GM03348 (cell line): ENCODE results near the gene PALLD.

ENCODE experiments used
- DNase-seq: peaks from one replicate; pipeline ENCODE4 v3.0.0; 2012; ENCODE audit warnings: low spot score

The PALLD gene

DNA sequence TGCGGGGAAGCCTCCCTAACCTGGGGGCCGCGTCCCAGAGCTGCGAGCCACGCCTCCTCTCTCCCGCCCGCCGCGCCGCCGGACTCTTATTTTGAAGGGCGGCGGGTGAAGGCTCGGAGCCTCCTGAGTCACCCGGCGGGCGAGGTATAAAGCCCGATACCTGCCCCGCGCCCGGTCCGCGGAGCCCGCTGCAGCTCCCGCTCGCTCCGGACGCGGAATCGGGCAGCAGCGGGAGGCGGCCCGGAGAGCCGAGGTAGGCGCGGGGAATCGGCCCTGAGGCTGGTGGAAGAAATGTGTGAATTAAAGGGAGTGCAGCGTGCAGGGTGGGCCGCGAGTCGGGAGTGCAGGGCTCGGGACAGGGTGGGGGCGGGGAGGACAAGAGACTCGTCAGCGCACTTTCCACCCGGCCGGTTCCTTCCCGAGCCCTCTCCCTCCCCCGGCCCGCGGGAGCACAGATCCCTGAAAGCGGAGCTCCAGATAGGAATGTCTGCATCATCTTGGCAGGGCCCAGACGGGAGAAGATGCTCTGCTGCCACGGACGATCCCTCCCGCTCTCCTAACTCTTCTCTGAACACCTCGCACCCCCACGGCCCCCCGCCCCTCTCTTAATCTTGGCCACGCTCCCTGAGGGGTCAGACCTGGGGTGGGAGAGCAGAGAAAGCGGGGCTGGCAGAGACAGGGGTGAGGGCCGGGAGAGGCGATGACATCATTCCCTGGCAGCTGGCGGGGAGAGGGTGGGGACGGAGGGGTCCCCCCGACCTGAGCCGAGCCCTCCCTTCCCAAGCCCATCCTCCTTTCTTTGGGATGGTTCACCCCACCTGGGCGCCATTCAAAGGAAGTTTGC is 335.3 kb downstream of the PALLD start:
- peak; percentile 93 for DNase-seq

DNA sequence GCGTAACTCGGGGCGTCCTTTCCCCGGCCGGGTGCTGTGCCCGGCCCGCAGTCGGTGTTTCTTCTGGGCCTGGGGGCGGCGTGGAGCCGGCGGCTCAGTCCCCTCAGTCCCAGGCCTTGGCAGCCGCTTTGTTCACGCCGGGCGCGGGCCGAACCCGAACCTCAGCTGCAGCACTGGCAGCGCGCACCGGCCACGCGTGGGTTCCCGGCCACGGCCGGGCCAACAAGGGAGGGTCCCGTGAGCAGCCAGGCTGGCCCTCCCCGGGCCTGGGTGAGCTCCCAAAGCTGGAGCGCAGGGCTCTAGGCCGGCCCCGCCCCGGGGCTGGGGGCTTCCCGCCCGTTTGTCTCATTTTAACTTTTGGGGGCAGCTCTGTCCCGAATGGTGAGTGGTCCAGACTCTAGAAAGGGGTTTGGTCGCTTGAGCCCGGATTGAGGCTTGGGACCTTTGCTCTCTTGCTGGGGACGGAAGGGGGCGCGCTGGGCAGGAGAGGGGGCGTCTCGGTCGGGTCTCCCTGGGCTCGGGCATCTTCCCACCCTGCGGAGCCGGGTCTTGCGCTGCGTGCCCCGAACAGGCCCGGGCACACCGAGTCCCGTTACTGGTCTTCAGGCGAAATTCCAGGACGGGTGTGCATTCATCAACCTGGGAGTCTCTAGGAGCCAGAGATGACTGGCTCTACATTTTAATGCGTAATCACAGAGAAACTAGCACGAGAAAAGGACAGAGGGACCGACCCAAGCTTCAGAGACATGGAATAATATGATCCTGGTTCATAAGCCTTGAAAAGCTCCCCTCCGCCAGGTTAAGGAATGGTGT is 336.1 kb downstream of the PALLD start:
- DNase-seq, result peak; percentile 58

- DNase-seq, result no peak
Observed at GRCh38 chr4:168833881-168834280, 337.0 kb downstream of the PALLD start.

GRCh38 chr4:168835880-168836454 is 339.1 kb downstream of the PALLD start:
- no peak for DNase-seq

GRCh38 chr4:168836490-168836889 is 339.6 kb downstream of the PALLD start:
- no peak for DNase-seq

GRCh38 chr4:168837922-168838321 is 341.1 kb downstream of the PALLD start:
- no peak for DNase-seq

- no peak for DNase-seq
Observed at GRCh38 chr4:168839758-168840391, 343.0 kb downstream of the PALLD start.

DNA sequence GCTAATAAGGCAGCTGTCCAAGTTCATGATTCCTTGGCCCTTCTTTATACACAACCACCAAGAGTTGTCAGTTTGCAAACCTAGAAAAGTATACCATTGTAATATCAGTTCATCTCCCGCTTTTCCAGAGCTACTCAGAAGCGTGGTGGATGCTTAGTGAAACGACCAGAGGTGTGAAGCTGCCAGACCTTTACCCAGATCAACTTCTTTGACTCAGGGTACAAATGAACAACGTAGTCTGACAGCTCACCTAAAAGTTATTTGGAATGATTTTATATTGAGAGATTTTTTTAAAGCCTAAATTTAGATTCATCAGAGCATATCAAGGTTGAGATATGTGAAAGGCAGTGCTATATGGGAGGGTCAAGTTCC is 343.5 kb downstream of the PALLD start:
- DNase-seq, result no peak

DNA sequence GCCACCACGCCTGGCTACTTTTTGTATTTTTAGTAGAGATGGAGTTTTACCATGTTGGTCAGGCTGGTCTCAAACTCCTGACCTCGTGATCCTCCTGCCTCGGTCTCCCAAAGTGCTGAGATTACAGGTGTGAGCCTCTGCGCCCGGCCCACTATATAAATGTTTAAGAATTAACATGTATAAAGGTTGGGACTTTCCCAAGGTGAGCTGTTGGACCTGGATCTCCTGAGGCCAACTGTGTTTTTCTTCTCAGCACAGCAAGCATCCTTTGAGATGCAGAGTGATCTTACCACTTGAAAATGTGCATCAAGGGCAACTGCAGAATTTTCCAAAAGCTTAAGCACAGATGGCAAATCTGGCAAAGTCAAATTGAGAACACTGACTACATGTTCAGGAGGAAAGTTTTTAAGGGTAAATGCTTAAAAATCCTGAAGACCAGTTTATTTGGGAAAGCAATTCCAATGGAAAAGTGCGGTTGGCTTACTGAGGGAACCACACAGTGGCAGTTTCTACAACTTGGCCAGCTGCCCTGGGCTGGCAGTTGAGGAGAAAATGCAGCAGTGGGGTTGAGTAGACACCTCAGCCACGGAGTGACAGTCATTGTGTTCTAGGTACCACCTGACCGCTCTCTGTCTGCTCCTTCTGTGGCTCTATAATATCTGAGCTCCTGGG is 344.3 kb downstream of the PALLD start:
- no peak for DNase-seq

DNA sequence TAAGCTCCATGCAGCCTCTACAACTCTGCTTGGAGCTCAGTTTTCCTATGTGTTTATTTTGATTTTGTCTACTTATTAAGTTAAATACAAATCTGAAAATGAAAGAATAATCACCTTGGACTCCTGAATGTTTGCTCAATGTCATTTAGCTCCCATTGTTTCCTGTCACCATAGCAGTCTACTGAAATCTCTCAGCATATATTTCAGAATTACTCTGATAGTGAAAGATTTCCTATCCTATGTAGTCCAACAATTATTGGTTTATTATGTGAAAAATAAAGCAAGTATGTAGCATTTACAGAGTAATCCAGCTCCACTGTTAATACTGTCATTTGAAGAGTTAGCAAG is 344.8 kb downstream of the PALLD start:
- DNase-seq, result no peak

DNA sequence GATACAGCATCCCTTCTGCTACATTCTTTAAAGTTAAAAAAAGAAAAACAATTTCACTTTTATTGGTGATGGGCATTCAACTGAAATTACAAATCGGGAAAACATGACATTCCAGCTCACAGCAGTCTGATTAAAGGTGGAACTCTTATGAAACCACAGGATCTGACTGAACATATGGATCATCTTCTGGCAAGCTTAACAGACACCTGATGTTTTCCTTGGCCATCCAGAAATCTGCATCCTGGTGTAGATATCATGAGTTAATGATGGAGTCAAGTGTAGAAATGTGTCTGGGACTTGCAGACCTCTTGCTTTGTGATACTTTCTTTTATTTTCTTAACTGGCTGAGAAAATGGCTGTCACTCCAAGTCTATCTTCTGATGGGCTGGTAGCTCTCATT is 345.3 kb downstream of the PALLD start:
- DNase-seq, result no peak

DNA sequence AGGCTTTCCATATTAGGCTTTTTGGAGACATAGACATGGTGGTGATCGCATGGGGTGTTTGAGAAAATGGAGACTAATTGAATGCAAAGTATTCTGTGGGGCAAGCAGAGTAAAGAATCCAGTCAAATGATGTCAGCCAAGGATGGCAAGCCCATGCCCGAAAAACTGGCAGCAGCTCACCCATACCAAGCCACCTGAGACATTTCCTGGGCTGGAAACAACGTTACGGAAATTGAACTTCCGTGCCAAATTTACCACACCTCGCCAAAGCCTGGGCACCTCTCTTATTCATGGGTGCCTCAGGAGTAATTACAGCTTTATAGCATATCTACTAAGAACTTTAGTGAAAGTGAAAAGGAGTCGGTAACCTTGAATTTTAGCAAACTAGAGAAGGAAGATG is 346.8 kb downstream of the PALLD start:
- DNase-seq, result no peak

DNA sequence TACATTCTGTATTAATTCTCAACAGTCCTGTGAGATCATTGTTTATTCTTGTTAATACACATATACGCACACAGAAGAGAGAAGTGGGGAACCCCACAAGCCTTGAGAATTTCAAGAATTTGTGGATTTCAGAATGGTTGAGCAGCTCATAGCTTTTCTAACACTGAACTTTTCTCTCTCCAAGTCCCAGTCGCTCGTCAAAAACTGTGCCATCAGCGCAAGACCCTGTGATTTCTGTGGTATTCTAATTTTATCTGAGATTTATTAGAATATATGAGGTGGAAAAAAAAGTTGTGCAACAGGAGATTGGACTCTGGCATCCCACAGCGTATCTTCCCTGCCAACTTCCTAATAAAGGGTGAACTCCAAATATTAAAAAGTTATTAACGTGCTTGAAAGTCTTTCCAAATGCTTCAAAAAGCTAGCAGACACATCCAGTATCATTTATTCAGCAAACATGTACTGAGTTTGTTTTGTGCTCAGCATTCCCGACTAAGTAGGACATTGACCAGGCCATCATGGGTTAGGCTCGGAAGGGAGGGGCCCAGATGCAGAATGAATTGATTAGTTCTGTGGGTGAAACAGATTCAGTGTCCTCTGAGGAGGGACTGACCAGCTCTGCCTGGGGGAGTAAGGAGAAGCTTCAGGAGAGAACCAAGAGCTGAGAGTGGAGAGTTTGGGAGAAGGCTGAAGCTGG is 347.6 kb downstream of the PALLD start:
- no peak for DNase-seq

GRCh38 chr4:168845897-168846296 is 349.0 kb downstream of the PALLD start:
- DNase-seq, result no peak

GRCh38 chr4:168846414-168846813 is 349.6 kb downstream of the PALLD start:
- no peak for DNase-seq

- DNase-seq, result peak; percentile 46
Observed at GRCh38 chr4:168847771-168848502, 351.1 kb downstream of the PALLD start.

- DNase-seq, result no peak
Observed at GRCh38 chr4:168849030-168849675, 352.3 kb downstream of the PALLD start.

DNA sequence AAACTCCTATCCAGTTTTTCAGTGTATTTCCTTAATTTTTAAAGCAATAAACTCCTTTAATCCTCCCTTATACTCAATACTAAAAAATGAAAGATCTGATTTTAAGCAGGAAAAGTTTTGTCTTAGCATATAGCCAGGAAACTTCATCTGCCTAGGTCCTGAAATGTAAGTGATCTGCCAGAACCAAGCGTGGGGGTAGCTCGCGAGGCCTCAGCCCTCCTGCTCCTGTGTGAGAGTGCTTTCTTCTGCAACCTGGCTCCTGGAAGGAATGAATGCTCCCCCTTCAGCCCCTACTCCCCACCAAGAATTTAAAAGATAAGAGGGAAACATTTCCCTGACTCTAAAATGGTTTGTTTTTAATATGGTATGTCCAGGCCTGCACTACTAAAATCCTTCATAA is 353.1 kb downstream of the PALLD start:
- DNase-seq, result no peak

DNA sequence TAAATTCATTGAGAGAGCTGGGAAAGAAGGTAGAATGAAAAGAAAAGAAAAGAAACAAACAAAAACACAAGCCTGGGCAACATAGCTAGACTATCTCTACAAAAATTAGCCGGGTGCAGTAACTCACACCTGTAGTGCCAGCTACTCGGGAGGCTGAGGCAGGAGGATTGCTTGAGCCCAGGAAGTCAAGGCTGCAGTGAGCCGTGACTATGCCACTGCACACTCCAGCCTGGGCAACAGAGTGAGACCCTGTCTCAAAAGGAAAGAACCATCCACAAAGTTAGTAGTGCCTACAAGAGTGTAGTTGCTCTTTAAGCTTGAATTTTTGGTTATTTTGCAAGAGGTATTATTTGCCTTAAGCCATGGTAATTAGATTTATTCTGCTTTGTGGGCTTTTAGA is 355.5 kb downstream of the PALLD start:
- DNase-seq, result no peak
